ENCODE measurements around the gene TCEA3.

Gene TCEA3

DNA sequence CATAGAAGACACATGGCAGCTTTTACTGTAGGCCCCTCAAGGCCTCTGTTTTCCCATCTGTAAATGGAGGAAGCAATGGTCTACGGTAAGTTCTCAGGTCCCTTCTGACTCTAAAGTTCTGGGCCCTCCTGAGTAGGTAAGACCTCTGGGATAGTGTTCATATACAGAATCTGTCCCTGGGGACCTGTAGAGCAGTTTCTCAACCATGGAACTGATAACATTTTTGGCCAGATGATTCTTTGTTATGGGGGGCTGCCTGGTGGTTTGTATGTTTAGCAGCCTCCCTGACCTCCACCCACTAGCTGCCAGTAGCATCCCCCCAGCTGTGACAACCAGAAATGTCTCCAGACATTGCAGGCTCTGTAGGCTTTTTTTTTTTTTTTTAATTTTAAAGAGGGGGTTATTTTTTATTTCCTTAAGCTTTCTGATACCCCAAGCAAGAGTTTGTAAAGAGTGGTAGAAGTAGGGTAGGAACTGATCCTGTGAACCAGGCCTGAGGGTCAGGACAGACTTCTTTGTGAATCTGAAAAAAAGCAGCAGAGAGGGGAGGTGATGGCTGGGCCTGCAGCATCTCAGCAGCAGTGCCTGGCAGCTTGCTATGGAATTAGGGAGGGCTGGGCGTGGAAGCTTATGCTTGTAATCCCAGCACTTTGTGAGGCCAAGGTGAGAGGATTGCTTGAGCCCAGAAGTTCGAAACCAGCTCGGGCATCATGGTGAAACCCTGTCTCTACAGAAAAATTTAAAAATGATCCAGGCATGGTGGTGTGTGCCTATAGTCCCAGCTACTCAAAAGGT lies 20.2 kb upstream of the TCEA3 start:
- DNase-seq, result no peak

DNA sequence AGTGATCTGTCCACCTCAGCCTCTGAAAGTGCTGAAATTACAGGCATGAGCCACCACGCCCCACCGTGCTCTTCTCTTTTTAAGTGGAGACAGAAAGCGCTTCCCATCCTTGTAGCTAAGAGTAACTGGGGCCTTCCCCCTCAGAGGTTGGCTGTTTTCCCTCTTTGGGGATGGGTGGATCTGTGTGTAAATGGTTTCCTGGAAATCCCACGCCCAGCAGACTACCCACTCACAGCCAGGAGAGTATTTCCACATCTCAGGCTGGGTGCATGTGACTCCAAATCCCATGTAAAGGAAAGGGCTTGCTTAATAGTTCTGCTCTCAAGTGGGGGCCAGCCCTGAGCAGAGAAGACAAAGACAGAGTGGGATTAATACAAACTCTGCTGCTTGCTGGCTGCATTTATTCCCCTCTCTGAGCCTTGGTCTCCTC lies 19.6 kb upstream of the TCEA3 start:
- DNase-seq, result no peak

DNA sequence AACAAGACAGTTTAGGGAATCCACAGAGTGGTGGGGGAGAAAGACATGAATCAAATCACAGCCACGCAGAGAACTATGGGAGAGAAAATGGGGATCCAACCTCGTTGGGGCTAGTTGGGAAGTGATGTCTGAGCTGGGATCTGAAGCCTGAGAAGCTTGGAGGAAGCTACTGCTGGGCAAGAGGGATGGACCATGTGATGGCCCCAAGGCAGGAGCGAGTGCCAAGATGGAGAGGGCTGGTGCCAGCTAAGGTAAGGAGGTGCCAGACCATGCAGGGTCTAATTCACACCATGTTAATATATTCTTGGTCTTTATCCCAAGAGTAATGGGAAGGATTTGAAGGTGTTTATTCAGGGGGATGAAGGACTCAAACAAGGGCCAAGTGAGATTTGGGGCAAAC lies 18.2 kb upstream of the TCEA3 start:
- no peak for DNase-seq

DNA sequence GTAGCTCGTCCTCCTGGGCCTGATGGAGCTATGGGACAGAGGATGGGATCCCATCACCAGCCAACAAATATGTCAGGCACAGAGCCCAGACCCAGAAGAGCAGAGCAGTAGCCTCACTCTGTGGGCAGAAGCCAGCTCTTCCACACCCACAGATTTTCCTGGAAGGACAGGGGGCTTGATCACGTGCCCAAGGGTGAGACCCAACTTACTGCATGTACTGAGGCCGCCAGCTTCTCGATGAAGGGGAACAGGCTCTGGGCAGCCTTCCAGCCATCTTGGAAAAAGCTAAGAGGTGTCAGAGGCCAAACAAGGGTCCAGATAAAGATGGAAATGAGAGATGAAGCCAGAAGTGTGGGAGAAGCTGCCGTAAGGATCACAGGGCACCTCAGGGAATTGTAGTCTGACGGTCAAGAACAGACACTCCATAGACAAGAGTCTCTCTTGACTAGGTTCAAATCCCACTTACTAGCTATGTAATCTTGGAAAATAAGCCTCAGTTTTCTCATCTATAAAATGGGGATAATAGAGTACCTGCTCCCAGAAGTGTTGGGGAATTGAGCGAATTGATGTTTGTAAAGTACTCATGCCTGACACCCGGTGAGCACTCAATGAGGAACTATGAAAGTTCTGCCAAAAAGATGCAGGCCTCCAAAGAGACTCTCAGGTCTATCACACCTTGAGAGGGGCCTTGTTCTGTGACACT lies 17.0 kb upstream of the TCEA3 start:
- no peak for DNase-seq

DNA sequence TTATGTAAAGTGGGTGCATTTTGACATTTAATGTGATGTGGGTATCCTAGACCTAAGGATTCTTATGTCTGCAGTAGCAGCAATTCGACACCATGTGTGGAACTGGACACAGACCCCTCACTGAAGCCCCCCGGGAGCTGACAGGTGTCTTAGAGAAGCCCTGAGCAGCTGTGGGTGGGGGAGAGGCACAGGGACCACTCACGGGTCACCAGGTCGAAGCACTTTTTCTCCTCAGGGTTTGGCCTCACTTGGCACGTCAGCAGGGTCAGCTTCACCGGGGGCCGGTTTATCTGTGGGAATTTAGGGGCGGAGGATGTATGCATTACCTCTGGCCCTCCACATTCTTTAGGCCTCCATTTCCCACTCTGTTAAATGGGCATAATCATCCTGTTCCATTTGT lies 14.0 kb upstream of the TCEA3 start:
- no peak for DNase-seq

DNA sequence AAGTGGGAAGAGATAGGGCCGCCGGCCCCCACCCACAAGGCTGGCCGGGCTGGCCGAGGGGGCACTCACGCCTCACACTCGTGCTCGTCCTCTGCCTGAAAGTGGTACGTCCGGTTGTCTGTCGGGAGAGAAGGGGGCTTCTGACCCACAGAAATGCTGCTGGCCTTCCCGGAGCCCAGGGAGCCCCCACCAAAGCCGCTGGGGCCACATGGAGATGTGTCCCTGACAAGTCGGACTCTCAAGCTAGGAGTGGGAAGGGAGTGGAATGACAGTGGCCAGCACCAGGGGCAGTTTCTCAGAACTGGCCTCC lies 12.8 kb upstream of the TCEA3 start:
- no peak for DNase-seq

DNA sequence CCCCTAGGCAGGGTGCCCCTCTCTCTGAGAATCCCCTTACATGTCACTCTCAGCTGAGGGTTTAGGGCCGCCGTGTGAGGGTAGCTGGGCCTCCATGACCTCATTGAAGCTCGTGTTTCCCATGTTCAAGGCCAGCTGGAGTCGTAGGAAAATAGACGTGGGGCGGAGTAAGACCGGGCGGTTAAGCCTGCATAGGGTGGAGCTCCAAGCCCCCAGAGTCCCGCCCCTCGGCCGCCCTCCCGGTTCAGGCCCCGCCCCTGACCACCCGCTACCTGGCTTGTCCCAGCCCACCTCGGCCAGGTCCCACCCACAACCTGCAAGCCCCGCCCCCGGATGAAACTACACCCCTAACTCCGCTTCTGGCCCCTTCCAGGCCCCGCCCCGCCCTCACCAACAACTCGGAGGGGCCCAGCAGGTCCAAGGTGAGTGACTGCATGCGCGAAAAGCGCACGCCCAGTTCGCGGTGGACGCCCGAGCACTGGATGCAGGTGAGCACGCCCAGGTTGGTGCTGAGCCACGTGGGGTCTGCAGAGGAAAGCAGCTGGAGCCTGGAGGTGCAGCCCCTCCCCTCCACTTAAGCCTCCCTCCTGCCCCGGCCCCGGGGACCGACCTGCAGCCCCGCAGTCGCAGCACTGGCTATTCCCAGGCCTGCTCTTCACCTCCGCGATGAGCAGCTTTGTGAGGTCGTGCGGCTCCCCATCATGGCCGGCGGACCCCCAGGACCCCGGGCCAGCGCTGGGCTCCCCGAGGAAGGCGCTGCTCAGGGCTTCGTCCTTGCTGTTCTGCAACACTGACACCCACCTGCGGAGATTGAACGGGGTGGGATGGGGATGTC lies 12.2 kb upstream of the TCEA3 start:
- no peak for DNase-seq

DNA sequence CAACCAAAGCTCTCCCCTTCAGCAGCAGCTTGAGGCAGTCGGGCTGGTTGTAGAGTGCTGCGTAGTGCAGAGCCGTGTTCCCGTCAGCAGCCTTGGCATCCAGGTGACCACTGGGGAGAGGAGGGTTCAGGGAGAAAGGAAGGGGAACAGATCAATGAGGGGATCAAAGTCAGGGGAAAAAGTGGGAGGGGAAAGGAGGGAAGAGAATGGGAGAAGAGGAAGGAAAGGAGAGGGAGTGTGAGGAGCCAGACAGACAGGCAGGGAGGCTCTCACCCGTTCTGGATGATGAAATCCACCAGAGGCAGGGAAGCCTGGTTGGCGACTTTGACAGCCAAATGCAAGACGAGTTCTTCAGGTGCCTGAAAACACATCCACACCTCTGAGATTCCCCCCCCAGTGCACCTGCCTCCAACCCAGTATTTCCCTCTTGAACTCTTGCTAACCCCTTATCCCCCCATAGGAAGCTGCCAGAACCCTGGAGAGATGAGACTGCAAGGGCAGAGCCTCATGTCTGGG lies 9.8 kb upstream of the TCEA3 start:
- no peak for DNase-seq

DNA sequence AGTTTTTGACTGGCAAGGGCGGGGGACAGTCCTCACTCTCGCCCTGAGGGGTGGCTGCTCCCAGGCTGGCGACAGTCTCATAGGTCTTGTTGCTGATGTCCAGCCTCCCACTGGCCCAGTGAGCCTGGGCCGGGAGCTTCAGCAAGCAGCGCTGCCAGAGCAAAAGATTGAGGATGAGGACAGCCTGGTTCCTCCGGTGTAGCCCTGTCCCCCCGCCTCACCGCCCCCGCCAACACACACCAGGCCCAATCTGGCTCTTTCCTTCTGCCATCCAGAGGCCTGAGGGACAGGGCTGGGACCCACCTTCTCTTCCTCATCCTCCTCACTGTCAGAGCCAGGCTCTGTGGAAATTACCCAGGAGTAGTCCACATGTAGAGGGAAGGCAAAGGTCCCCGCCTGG lies 8.6 kb upstream of the TCEA3 start:
- no peak for DNase-seq

DNA sequence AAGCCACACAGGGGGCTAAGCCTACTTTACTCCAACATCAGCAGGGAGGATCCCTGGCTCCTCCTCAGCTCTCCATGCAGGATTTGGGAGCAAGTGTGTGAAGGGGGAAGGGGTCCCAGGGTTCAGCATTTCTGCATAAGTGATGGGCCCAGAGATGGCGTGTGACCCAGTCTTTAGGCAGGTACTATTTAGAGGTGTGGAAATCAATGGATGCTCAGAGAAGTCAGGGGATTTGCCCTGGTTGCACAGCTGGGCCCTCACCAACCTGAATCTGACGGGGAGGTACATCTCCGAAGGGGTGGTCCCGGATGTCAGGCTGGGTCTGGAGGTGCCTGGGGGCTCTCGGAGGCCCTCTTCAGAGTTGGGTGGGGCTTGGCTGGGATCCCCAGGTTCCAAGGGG lies 6.9 kb upstream of the TCEA3 start:
- no peak for DNase-seq

DNA sequence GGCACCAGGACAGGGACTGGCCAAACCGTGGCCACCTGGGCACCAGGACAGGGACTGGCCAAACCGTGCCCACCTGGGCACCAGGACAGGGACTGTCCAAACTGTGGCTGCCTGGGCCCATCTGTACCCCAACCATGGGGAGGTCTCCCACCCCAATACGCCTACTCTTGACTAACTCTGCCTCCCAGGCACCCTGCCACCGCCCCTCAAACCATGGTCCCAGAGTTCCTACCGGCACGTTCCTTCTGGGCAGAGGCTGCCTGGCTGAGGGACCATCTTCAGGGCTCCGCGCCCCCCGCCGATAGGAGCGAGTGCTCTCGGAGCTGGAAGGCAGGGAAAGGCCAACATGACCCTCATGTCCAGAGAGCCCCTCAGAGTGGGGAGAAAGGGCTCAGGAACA lies 6.3 kb upstream of the TCEA3 start:
- no peak for DNase-seq

DNA sequence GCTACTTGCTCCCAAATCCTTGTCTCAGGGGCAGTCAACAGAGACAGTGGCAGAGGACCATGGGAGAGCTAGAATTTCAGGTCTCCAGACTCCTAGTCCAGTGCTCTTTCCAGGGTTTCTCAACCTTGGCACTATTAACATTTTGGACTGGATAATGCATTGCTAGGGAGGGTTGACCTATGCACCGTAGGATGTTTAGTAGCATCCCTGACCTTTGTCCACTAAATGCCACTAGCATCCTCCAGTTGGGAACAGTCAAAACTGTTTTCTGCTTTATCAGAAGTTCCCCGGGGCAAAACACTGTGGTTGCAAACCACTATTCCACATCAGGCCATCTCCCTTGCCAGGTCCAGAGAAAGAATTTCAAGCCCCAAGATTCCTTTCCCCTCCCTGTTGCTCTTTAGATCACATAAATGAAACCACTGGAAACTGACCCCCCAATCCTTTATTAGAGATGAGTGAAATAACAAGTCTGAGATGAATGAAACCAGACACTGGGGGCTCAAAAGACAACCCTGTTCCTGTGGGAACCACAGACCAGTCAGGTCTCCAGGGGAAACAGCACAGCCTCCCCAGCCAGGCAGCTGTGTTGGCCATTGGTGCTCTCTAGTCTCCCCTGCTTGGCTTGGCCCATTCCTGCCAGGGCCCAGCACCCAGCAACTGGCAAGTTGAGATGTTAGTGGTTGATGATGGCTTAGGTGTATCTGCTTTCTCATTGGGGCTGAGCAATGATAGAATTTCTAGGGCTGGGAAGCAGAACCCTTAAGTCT lies 3.8 kb upstream of the TCEA3 start:
- DNase-seq, result no peak

DNA sequence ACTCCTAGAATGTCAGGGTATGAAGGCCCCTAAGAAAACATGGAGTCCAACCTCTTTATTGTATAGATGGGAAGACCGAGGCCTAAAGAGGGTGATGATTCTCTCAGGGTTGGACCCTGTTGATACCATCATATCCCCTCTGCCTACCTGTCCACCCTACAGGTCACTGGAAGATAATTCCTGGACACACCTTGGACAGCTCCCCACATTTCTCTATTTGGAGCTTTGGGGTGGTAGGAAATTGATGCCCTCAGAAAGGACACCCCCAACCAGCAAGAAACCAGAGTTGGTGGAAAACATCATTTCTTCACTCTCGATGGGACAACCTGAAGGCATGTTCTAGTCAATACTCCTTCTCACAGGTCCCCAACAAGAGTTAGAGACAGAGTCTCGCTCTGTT lies 3.0 kb upstream of the TCEA3 start:
- DNase-seq, result no peak

DNA sequence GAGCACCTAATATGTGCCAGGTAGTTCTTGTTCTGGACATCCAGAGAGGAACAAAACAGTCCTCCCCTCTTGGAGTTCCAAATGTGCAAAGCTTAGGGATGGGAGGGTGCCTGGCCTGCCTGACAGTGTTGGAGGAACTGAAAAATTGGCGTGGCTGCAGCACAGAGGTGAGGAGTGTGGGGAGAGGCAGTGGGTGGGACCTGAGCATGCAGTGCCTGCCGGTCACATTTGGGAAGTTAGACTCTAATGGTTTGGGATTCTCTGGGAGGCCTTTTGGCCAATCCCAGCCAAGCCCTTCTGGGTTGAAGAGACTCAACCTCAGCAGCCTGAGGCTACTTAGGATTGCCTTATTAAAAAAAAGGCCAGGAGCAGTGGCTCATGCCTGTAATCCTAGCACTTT lies 2.3 kb upstream of the TCEA3 start:
- DNase-seq, result no peak

DNA sequence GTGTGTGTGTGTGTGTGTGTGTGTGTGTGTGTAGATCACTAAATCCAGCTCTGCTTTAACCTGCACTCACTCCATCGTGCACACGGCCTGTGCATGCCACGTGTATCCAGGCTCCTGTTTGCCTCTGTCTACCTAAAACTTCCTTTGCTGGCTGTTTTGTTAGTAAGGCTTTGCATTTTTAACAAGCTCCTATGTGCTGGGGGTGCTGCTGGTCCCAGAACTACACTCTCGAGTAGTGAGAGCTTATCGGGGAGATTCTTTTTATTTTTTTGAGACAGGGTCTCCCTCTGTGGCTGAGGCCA lies 596 bp upstream of the TCEA3 start:
- DNase-seq, result no peak

DNA sequence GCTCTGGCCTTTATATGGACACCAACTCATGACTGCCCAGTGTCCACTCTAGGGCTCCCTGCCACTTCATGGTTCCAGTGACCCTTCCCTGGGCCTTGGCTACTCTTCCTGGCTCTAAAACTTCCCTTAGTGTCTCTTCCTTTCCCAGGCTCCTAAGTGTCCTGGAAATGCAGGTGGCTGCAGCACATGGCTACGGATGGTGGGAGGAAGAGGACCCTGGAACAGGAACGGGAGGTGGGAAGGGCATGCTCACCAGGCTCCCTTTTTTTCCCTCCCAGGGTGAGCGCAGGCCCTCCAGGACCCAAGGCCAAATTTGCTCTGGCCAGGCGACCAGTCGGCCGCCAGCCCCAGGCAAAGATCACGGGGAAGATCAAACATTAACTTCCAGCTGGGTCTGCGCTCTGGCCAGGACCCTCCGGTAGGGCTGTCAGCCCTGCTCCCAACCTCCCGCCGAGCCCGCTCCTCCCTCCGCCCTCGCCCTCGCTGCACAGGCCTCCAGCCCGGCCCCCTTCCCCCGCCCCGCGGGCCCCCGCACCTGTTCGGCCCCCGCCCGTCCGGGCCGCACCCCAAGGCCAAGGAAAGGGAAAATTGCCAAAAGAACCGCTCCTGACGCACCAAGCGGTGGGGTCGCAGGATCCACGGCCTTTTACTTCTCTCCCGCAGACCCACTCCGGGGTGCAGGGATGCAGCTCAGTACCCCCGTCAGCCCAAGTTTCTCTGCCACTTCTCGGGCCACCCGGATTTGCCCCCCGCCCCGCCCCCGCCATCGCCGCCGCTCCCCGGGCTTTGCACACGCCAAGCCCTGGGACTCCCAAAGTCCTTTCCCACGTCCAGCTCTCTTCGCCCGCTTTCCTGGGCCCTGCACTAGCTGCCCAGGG lies 894 bp downstream of the TCEA3 start:
- DNase-seq, result no peak

DNA sequence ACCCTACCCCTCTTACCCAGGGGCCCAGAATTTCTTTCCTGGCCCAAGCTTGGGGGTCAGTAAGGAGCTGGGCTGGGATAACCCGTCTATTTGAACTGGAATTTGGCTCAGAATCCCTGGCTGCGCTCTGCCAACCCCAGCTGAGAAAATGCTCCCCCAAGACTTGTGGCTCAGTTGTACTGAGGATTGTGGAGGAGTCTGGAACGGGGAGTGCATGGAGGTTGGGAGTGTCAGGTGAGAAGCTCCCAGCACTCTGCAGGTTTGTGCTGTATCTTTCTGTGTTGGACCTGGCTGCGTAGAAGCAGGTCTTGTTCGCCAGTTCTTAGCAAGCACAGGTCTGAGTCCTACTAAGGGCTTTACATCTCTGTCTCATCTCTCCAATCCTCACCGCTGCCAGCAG lies 1.6 kb downstream of the TCEA3 start:
- DNase-seq, result no peak

DNA sequence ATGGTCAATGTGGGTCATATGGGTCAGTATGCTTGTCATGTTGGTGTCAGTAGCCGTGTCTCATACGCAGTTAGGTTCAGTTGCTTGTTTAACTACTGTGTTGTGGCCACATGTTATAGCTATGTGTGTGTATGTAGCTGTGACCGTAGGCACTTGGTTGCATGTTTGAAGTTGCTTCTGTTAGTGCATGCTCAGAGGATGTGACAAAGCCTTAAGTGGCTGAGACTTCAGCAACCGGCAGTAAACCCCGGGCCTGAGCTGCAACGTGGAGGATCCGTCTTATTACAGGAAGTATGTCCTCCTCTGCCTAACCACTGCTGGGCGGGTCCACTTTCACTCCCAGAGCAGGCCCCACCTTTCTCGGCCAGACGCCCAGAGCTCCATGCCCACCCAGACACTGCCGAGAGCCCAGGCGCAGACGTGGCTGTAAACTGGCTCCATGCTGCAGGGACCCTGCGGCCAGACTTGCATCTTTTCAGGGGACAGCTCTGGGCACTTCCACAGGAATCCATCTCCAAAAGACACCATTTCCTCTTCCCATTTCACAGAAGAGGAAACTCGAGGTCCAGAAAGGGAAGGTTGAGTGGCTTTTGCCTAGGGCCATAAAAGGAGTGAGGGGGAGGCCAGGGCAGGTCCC lies 2.2 kb downstream of the TCEA3 start:
- DNase-seq, result no peak

DNA sequence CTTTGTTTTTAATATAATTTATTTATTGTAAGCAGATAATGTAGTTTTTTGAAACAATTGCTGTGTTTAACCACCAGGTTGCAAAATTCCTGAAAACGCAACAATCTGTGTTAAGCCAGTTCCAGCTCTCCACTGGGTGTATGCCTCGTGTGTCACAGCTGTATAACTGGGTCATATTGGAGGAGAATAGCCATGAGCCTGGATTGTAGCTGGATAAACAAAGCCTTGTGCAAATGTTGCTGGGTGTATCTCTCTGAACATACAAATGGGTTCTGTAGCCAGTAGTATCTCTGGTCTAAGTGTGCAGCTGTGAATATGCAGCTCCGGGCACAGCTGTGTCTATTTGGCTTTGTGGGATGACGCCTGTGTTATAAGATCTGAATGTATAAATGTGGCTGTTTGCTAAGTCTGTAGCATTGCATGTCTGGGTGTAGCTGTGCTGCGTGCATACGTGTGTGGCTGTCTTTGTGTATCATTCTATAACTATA lies 2.8 kb downstream of the TCEA3 start:
- no peak for DNase-seq

DNA sequence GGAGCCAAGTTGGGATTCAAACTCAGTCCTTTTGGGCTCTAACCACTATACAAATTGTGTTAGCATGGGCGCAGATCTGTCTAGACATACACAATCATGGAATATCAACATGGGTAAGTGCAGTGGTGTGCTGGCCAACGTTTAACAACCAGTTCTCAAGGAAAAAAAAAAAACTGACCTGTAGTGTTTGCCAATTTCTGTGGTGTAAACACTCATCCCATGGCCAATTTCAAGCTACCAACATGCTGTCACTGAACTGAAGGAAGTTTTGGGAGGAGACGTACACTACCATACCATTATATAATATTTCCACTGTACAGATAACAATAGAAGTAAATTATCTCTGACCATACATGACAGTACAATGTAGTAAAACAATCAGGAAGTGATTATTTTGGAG lies 3.2 kb downstream of the TCEA3 start:
- DNase-seq, result no peak

DNA sequence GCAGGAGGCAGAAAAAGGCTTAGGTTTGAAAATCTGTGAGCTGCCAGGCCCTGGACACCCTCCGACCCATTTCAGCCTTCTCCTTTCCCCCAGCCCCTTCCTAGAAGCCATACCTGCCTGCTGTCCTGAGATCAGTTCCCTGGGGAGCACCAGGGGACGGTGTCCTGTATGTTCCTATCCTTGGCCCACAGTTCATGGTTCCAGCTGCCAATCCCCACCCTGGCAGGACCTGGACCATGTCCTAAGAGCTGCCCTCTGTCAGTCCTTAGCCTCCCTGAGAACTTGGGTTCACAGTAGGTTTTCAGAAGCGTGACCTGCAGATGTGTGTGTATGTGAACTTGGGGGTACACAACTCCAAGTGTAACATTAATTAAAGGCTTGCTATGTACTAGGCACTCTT lies 3.8 kb downstream of the TCEA3 start:
- DNase-seq, result no peak

DNA sequence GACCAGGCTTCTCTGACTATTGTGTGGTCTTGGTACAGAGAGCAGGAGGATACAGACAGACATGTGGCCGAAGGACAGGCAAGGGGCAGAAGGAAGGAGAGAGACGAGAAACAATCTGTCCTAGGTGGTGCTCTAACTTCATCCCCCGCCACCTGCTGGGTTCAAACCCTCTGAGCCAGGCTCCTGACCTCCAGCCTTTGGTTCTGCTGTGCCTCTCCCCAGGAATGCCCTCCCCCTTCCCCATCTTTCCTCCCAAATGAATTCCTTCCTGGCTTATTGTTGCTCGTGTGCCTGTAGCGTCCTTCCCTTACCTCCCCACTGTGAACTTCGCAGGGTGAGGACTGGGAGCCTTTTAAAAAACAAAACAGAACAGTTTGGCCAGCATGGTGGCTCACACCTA lies 5.4 kb downstream of the TCEA3 start:
- no peak for DNase-seq

Measured in NCI-H748 treated with DMSO at 0.1 percent for 48 hours (cell line).